ENCODE measurements around the gene CPVL. TPM values are rescaled to one million over a fixed set of nuclear protein-coding genes. Genes with fewer than 3 reads are reported as not detected.
"Not testable (repeated sequence)": the region's sequence is repeated elsewhere in the genome, so short reads cannot be mapped to it uniquely, and the experiment has no call there.

The CPVL gene
- total RNA-seq, 1 experiment from 2014 or later = 7.0 TPM

GRCh38 chr7:29138588-29138987 is 7.7 kb downstream of the CPVL start:
- DNase-seq = no peak
- H3K4me3 ChIP-seq = no peak overlapping the region
- no peaks in the 10 kb centered on the region for H3K36me3 ChIP-seq
- peaks cover 9% of the 10 kb centered on the region for H3K27me3 ChIP-seq
- H3K9me3 ChIP-seq = no peaks in the 10 kb centered on the region

- no peak overlapping the region for H3K4me3 ChIP-seq
- DNase-seq = no peak
- H3K27me3 ChIP-seq = peaks cover 4% of the 10 kb centered on the region; the same call in 1 of the 2 replicates
- no peaks in the 10 kb centered on the region for H3K36me3 ChIP-seq
- H3K9me3 ChIP-seq = no peaks in the 10 kb centered on the region
Observed at GRCh38 chr7:29135846-29136245, 10.5 kb downstream of the CPVL start.

- Histone ChIP-seq H3K4me3 (no peak overlapping the region), H3K9me3 (no peaks in the 10 kb centered on the region), H3K27me3 (peaks cover 4% of the 10 kb centered on the region; the same call in 1 of the 2 replicates), H3K36me3 (no peaks in the 10 kb centered on the region)
- DNase-seq = no peak
Observed at GRCh38 chr7:29132980-29133379, 13.4 kb downstream of the CPVL start.

GRCh38 chr7:29131678-29132077 is 14.7 kb downstream of the CPVL start:
- DNase-seq = no peak

GRCh38 chr7:29130096-29130495 is 16.2 kb downstream of the CPVL start:
- no peak for DNase-seq
- no peaks in the 10 kb centered on the region for H3K9me3 ChIP-seq
- no peaks in the 10 kb centered on the region for H3K36me3 ChIP-seq
- peaks cover 4% of the 10 kb centered on the region; the same call in 1 of the 2 replicates for H3K27me3 ChIP-seq
- H3K4me3 ChIP-seq = no peak overlapping the region

More at GRCh38 chr7:29131678-29132077, 14.7 kb downstream of the CPVL start:
- no peak overlapping the region for H3K4me3 ChIP-seq
- no peaks in the 10 kb centered on the region for H3K36me3 ChIP-seq
- peaks cover 4% of the 10 kb centered on the region; the same call in 1 of the 2 replicates for H3K27me3 ChIP-seq
- no peaks in the 10 kb centered on the region for H3K9me3 ChIP-seq

- DNase-seq = no peak
- H3K36me3 ChIP-seq = no peaks in the 10 kb centered on the region
- no peak overlapping the region for H3K4me3 ChIP-seq
- H3K9me3 ChIP-seq = no peaks in the 10 kb centered on the region
- no peaks in the 10 kb centered on the region for H3K27me3 ChIP-seq
Observed at GRCh38 chr7:29127527-29127926, 18.8 kb downstream of the CPVL start.

- Histone ChIP-seq H3K9me3 (no peaks in the 10 kb centered on the region), H3K27me3 (no peaks in the 10 kb centered on the region), H3K4me3 (no peak overlapping the region), H3K36me3 (no peaks in the 10 kb centered on the region)
- DNase-seq = no peak
Observed at GRCh38 chr7:29126804-29127203, 19.5 kb downstream of the CPVL start.

- no peaks in the 10 kb centered on the region for H3K9me3 ChIP-seq
- H3K27me3 ChIP-seq = no peaks in the 10 kb centered on the region
- no peaks in the 10 kb centered on the region for H3K36me3 ChIP-seq
- DNase-seq = no peak
- H3K4me3 ChIP-seq = no peak overlapping the region
Observed at GRCh38 chr7:29123626-29124190, 22.6 kb downstream of the CPVL start.

GRCh38 chr7:29122759-29123158 is 23.6 kb downstream of the CPVL start:
- Histone ChIP-seq H3K9me3 (no peaks in the 10 kb centered on the region), H3K36me3 (no peaks in the 10 kb centered on the region), H3K4me3 (no peak overlapping the region), H3K27me3 (no peaks in the 10 kb centered on the region)
- no peak for DNase-seq

GRCh38 chr7:29122081-29122480 is 24.3 kb downstream of the CPVL start:
- Histone ChIP-seq H3K36me3 (no peaks in the 10 kb centered on the region), H3K9me3 (no peaks in the 10 kb centered on the region), H3K4me3 (no peak overlapping the region), H3K27me3 (no peaks in the 10 kb centered on the region)
- DNase-seq = no peak

GRCh38 chr7:29120955-29121354 is 25.4 kb downstream of the CPVL start:
- Histone ChIP-seq H3K27me3 (no peaks in the 10 kb centered on the region), H3K9me3 (no peaks in the 10 kb centered on the region), H3K36me3 (no peaks in the 10 kb centered on the region), H3K4me3 (no peak overlapping the region)
- DNase-seq = no peak

GRCh38 chr7:29119538-29119937 is 26.8 kb downstream of the CPVL start:
- H3K4me3 ChIP-seq = no peak overlapping the region
- no peaks in the 10 kb centered on the region for H3K27me3 ChIP-seq

GRCh38 chr7:29116361-29117200 is 29.8 kb downstream of the CPVL start:
- Histone ChIP-seq H3K27me3 (no peaks in the 10 kb centered on the region), H3K4me3 (no peak overlapping the region), H3K36me3 (no peaks in the 10 kb centered on the region), H3K9me3 (no peaks in the 10 kb centered on the region)
- no peak for DNase-seq

More at GRCh38 chr7:29119538-29119937, 26.8 kb downstream of the CPVL start:
- Histone ChIP-seq H3K36me3 (no peaks in the 10 kb centered on the region), H3K9me3 (no peaks in the 10 kb centered on the region)
- DNase-seq = no peak

- Histone ChIP-seq H3K4me3 (no peak overlapping the region), H3K9me3 (no peaks in the 10 kb centered on the region), H3K27me3 (no peaks in the 10 kb centered on the region), H3K36me3 (no peaks in the 10 kb centered on the region)
- DNase-seq = no peak
Observed at GRCh38 chr7:29115753-29116152, 30.6 kb downstream of the CPVL start.

GRCh38 chr7:29115130-29115687 is 31.1 kb downstream of the CPVL start:
- Histone ChIP-seq H3K36me3 (no peaks in the 10 kb centered on the region), H3K27me3 (no peaks in the 10 kb centered on the region; the same call in 1 of the 2 replicates), H3K9me3 (no peaks in the 10 kb centered on the region), H3K4me3 (no peak overlapping the region)
- no peak for DNase-seq

- not testable (repeated sequence) for H3K27me3 ChIP-seq
Observed at GRCh38 chr7:29114266-29114665, 32.1 kb downstream of the CPVL start.

GRCh38 chr7:29113384-29114102 is 32.8 kb downstream of the CPVL start:
- DNase-seq = peak; percentile 16
- no peaks in the 10 kb centered on the region; the same call in 1 of the 2 replicates for H3K27me3 ChIP-seq
- H3K36me3 ChIP-seq = no peaks in the 10 kb centered on the region
- no peaks in the 10 kb centered on the region for H3K9me3 ChIP-seq
- no peak overlapping the region for H3K4me3 ChIP-seq

More at GRCh38 chr7:29114266-29114665, 32.1 kb downstream of the CPVL start:
- H3K4me3 ChIP-seq, H3K36me3 ChIP-seq, DNase-seq, H3K9me3 ChIP-seq: not testable (repeated sequence)
